ENCODE data around the gene ZNF516.

The ZNF516 gene

DNA sequence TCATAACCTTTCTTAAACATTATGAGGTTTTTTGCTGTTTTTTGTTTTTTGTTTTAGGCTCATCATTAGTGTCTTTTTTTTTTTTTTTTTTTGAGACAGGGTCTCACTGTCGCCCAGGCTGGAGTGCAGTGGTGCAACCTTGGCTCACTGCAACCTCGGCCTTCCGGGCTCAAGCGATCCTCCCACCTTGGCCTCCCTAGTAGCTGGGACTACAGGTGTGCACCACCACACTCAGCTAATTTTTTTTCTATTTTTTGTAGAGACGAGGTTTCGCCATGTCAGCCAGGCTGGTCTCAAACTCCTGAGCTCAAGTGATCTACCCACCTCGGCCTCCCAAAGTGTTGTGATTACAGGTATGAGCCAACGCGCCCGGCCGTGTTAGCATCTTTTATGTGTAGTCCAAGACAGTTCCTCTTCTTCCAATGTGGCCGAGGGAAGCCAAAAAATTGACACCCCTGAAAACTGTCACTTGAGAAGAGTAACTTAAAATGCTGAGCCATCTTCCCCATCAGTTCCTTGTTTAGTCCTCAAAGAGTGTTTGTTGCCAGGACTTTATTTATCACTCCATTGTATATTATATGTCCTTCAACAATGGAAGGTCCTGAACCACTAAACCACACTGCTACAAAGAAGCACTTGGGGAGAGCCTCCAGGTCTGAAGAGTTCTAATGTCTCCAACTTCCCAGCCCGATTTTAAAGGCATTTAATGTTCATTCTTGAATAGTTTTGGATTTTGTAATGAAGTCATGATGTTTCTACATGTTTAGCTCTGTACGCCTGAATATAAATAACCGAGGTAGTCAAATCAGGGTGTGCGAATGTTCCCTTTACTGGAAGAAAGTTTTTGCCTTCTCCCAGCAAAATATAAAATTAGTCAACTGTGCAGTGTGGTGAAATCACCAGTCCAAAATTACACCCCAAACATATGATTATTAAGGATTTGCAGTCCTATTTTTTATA lies 26.4 kb downstream of the ZNF516 start:
- no peak for DNase-seq

- peak; percentile 5 for DNase-seq
These were observed 27.5 kb downstream of the ZNF516 start for GRCh38 chr18:76467371-76468190.

DNA sequence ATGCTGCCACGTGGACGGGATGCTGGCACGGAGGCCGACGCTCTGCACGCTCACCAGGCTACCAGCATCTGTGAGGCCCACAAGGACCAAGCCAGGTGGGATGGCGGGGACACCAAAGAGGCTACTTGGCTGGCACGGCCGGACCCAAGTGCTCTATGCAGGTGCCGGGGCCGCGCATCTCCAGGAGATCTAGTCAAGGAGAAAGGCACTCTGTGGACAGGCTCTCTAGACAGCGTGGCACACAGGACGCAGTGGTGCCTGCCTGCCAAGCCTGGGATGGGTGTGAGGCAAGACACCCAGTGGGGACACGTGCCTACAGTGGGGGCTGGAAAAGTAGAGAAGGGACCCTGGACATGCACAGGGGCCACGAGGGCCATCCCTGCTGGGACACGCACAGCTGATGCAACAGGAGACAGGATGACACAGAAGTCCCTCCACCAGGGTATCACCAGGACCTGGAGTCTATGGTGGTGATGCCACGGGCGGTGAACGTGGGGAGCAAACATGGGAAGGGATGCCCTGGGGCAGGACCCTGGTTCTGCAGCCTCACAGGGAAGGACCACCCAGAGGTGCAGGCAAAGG lies 28.5 kb downstream of the ZNF516 start:
- DNase-seq: no peak

- no peak for DNase-seq
These were observed 29.2 kb downstream of the ZNF516 start for GRCh38 chr18:76465630-76466409.

DNA sequence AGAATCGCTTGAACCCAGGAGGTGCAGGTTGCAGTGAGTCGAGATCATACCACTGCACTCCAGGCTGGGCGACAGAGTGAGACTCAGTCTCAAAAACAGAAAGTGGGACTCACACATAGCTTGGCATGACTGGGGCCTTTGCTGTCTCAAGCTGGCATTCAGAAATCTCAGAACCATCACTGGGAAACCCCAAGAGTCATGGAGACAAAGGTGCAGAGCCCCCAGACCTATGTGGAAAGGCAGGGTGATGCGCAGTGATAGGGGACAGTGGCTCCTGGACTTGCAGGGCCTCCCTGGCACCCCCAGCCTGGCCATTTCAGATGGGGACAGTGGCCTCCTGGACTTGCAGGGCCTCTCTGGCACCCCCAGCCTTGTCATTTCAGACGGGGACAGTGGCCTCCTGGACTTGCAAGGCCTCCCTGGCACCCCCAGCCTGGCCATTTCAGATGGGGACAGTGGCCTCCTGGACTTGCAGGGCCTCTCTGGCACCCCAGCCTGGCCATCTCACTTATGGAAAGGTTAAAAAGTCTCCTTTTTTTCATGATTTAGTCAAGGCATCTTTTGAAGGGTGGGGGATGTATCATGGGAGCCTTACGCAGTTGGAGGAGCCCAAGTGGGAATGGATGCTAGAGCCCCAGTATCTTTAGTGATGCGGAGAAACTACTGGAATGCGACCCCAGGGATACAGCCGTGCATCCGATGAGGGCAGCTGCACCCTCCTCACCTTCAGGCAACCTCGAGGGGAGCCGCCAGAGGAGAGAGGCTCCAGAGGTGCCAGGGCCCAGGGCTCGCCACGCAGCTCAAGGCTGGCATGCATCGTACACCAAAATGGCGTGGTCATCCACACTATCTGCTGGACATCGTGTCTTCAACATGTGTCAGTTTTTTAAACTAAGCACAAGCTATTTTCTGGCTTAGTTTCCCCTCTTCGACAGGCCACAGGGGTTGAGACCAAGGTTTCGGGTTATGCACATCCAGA lies 30.5 kb downstream of the ZNF516 start:
- DNase-seq: no peak

DNA sequence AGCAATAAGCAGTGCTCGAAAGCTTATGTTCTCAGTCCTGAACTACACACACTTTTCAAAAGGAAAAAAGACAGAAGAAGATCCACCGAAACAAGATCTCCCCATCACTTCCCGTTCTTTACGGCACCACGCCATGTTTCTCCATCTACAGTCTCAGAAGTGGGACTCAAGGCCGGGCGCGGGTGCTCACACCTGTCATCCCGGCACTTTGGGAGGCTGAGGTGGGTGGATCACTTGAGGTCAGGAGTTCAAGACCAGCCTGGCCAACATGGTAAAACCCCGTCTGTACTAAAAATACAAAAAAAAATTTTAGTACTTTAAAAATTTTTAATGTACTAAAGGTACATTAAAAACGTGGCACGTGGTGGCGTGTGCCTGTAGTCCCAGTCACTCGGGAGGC lies 31.2 kb downstream of the ZNF516 start:
- DNase-seq: no peak

DNA sequence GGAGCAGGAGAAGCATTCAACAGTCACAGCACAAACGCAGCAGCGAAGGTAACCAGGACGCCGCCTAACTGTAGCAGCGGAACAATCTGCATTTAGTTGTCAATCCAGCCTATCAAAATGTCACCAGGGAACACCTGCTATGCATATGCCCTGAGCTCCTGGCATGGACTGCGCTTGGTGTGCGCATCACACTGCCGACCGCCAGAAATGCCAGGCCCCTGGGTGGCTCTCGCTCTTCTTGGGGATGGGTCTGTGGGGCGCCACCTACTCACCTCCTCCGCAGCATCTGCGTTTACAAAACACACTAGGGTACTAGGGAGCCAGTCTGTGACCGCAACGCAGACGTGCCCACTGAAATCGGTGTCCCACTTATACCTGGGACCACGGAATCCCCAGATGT lies 31.7 kb downstream of the ZNF516 start:
- DNase-seq: no peak

DNA sequence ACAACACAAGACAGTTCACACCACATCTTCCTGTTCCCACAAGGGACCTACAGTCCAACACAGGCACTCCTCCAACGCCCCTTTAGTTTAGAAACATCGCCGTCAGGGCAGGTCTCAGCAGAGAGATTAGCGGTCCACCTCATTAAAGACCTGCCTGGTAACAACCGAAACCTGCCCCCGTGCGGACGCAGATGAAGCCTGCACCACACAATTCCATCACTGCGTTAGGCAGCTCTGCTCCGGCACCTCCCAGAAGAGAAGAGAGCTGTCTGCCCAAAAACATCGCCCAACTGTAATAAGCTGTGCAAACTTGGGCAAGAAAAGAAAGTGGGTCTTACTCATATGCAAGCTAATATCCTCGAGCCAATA lies 32.7 kb downstream of the ZNF516 start:
- no peak for DNase-seq

DNA sequence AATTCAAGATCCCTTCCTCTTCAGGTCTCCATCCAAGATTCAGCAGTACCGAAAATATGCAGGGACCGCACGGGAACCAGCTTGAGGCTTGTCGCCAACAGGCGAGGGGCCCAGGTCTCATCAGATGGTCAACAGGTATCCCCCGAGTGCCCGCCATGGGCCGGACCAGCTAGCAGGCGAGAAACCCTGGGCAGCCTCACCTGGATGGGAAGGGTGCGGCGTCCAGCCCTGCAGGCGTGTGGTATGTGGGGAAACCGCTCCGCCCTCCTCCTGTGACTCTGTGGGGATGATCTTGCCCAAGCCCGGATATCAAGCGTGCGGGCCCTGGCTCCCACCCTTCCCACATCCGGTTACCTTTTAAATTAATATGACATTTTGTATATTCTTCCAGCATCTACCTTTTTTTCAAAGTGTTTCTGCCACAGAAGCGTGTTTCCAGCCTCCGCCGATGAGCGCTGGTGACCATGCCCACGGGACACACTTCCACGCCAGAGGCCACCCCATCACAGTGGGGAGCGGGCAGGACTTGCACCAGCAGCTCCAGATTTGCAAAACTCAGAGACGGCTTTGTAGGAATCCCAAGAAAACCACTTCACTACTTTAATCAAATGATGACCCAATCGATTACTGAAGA lies 33.2 kb downstream of the ZNF516 start:
- no peak for DNase-seq

DNA sequence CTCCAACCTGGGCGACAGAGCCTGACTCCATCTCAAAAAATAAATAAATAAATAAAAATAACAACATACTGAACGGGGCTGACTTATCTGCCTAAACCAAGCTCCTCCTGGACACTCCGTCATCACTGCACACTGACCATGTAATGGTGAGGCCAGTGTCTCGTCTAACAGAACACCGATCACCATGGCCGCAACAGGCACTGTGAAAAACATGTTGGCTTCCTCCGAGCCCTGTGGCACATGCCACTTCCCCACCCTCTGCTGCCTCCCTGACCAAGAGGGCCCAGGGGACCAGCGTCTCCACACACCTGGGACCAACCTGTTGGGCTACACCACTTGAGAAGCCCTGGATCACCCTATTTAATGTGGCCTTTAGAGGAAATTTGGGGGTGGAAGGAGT lies 33.9 kb downstream of the ZNF516 start:
- no peak for DNase-seq

DNA sequence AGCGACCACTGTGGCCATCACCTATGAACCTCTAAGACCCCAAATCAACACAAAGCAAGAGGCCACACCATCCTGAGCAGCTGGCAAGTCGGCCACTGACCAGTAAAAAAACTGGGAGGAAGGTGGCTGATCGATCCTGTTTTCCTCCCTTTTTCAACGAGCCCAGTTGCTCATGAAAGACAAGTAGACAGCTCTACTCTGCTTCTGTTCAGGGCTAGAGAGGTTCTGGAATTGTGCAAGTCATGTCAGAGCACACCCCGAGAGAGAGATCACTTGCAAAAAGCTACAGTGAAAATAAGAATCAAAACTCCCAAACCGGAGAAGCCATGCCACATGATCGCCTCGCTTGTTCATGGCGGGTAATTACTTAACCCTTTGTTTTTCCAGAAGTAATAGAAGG lies 34.6 kb downstream of the ZNF516 start:
- DNase-seq: no peak

DNA sequence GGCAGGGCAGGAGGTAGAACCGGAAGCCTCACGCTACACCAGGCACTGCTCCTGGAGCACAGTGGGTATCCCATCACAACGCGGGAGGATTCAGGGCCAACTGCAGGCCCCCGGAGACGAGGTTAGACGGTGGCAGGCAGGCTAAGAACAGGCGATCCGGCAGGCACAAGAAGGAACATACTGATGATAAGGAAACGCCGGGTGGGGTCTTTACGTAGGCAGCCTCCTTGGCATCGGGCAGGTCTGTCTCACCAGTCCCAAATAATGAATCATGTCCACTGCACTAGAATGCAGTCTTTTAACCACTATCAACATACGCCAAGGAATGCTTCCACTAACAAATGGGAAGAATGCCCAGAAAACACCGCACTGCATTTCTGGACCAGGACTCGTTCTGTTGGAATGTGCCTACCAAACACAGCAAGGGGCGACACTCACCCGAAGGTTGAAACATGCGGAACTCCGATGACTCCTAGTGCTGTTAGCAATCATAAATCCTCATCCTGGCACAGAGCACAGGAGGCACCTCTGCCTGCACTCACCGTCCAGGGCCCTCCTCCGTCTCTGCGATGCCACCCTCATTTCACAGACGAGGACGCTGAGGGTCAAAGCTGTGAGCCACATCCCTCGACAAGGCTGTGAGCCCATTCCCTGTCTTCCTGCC lies 35.2 kb downstream of the ZNF516 start:
- no peak for DNase-seq

- no peak for DNase-seq
These were observed 35.7 kb downstream of the ZNF516 start for GRCh38 chr18:76459312-76459686.

DNA sequence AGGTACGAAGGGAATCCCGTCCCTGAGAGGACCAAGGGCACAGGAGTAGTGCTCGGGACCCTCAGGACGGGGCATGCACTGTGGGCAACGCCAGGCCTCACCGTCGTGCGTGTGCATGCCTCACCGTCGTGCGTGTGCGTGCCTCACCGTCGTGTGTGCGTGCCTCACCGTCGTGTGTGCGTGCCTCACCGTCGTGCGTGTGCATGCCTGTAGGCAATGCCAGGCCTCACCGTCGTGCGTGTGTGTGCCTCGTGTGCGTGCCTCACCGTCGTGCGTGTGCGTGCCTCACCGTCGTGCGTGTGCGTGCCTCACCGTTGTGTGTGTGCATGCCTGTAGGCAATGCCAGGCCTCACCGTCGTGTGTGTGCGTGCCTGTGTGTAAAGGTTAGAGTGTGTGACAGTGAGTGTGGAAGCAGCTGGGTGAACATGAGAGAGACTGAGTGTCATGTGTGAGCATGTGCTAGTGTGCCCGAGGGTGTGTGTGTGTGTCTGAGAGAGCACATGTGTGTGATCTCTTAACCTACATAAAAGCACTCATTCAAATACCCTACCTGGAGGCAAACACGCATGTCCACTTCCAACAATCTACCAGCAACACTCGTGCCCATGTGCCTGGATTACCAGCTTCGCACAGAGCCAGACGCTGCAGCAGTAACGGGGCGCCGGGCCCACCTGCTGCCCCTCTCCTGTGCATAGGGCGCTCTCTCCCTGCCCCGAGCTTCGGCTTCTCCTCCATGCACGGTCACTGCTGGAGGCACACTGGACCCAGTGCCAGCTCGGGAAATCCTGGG lies 36.3 kb downstream of the ZNF516 start:
- no peak for DNase-seq

DNA sequence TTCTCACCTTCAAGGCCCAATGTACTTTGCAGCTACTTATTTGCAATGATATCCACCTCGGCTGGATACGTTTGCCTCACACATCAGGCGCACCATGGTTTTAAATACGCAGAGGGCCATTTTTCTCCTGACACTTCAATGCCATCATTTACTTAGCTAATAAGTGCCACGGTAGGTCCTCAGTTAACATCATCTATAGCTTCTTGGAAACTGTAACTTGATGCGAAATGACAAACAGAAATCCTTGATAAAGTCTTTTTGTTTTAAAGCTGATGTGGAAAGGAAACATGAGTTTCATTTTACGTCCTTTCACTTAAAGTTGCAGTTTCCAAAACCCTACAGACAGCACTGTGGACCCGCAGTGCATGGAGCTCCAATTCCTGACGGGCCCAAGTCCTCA lies 37.1 kb downstream of the ZNF516 start:
- no peak for DNase-seq

DNA sequence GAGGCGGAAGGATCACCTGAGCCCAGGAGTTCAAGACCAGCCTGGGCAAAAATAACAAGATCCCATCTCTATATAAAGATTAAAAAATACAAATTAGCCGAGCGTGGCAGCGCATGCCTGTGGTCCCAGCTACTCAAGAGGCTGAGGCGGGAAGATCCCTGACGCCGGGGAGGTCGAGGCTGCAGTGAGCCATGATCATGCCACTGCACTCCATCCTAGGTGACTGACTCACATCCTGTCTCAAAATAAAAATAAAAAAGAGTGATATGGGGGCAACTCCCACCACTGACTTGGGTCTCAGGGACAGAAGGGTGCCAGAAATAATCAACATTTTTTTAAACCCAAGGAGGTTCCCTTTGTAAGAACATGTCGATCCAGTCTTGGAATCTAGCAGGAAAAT lies 37.6 kb downstream of the ZNF516 start:
- DNase-seq: no peak

DNA sequence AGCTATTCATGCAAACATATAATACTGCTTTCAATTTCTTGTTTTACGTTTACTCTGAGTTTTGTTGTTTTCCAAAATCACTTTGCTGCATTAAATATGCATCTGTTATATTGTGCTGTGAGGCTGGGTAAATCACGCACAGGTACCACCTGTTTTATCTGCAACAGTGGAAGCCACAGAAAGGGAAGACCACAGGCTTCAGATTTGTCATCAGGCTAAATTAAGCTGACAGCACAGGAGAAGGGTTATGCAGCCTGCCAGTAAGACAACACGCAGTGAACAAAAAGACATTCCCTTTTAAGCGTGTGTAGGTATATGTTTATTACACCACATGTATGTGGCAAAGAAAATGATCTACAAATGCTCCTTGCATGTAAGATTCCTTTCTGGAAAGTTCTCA lies 38.2 kb downstream of the ZNF516 start:
- no peak for DNase-seq

DNA sequence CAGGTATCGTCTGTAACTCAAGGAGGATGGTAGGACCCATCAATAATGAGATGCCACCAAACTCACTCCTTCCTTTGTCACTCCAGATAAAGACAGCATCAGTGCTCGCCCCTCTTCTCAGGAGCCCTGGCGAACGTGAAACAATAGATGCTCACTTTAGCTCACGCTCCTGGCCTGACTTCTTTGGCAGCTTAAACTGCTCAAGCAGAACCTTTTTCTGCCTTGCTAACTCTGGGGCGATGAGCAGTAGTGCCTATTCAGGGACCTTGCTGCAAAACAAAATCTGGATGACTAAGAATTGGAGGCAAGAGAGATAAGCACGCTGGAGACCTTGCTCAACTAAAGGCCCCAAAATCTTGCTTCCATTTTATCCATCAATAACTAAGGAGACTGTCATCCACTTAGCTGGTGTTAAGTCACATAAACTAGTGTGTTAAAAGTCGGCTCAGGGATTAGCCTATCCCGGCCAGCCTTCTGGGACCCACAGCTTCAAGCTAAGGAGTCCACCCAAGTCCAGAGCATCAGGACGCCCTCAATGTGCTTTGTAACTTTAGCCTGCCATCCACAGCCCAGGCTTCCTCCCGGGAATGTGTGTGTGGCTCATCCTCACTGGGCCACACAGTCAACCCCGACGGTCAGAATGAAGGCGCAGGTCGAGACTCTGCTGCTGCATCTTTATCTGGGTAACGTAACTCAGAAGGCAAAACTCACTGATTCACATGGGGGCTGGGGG lies 38.9 kb downstream of the ZNF516 start:
- DNase-seq: no peak

Measured in activated CD4-positive, alpha-beta T cell treated with anti-CD3 and anti-CD28 coated beads, Interleukin-10, Interleukin-2, amounts not matched to agents 100 ng/mL and 50 ng/mL, durations not matched to agents 16 hours and 8 hours (primary cell).